Measurements from ENCODE around the gene SEMA6B.

- no peak for TF ChIP-seq CTCF (IDR thresholded peaks at IDR 0.05; ENCODE audit: low read depth, low read length)
- no peak for TF ChIP-seq EZH2phosphoT487 (IDR thresholded peaks at IDR 0.05; ENCODE audit: low read depth)
Measured at GRCh38 chr19:4497770-4498389, 61.6 kb downstream of the SEMA6B start.
